Right lobe of liver (tissue), 6 donors: ENCODE results near the gene MACROD1. TPM values are rescaled to one million over a fixed set of nuclear protein-coding genes. Genes with fewer than 3 reads are reported as not detected.
"Not testable (repeated sequence)": the region's sequence is repeated elsewhere in the genome, so short reads cannot be mapped to it uniquely, and the experiment has no call there.

Experiments used
- ATAC-seq, 4 donors: fragments of 200-7000 bp; cut with Tn5 transposase; one replicate each; pipeline ENCODE4 v1.9.1; 2020; ENCODE audit warnings: mild to moderate bottlenecking in 4 of 4, moderate library complexity in 4 of 4
- DNase-seq, 3 donors: peaks; one replicate each; pipeline ENCODE4 v3.0.0-alpha.2; 2020
- H3K27ac ChIP-seq, 3 donors: fragments of 200-600 bp; one replicate each; pipeline ENCODE4 v1.8.0; 2022
- H3K27me3 ChIP-seq, 2 donors: fragments of 200-600 bp; one replicate each; pipeline ENCODE4 v1.8.0; 2022
- H3K36me3 ChIP-seq, 4 donors: fragments of 200-600 bp; sonication (generic) in 1 of 4; one replicate each; pipeline versions ENCODE4 v1.5.1 to v1.8.0; 2017 to 2022; ENCODE audit warnings: control low read depth in 1 of 4
- H3K4me1 ChIP-seq, 4 donors: fragments of 200-600 bp; sonication (generic) in 1 of 4; one replicate each; pipeline versions ENCODE4 v1.5.1 to v1.8.0; 2017 to 2022; ENCODE audit warnings: control low read depth in 1 of 4
- H3K4me3 ChIP-seq, 3 donors: fragments of 200-600 bp; one replicate each; pipeline ENCODE4 v1.8.0; 2022
- H3K9me3 ChIP-seq, 4 donors: fragments of 200-600 bp; sonication (generic) in 1 of 4; one replicate each; pipeline versions ENCODE4 v1.5.1 to v1.8.0; 2017 to 2022; ENCODE audit warnings: control low read depth in 1 of 4
- CTCF ChIP-seq, 4 donors: fragments of 200-600 bp in 3 of 4; fragments of 450-650 bp in 1 of 4; IDR thresholded peaks; one replicate each; pipeline versions ENCODE4 v1.5.1 to v1.8.0; 2016 to 2022; ENCODE audit warnings: antibody characterized with exemption in 4 of 4, mild to moderate bottlenecking in 2 of 4
- POLR2A ChIP-seq: fragments of 450-650 bp; IDR thresholded peaks from one replicate; pipeline ENCODE4 v1.6.1; 2017; ENCODE audit warnings: antibody characterized with exemption, mild to moderate bottlenecking
- whole genome bisulfite sequencing: methylation state at CpG from one replicate; pipeline ENCODE4 v1.1.6; 2018; ENCODE audit warnings: low coverage, low lambda C conversion rate; ENCODE audit not compliant: insufficient coverage; ENCODE audit errors: missing lambda C conversion rate; 5-methylcytosine and 5-hydroxymethylcytosine counted together
- intact Hi-C, 2 donors: fragments of 100-400 bp; cut with DNase I; formaldehyde crosslinking; loops; one replicate each; pipeline versions ENCODE4 v1.11.2 to v1.14.1; 2022
- total RNA-seq, 6 experiments: library from RNA; depleted of rRNA in 2 of 6; stranded (reverse); fragments of >200 nt in 2 of 6; fragmentation: NEBNext Ultra II Directional in 3 of 6; extraction: Animal tissue kit (Norgen Biotek cat#: 25700) in 3 of 6; gene quantifications; one replicate each; pipeline versions ENCODE4 v1.1.0 to v1.2.4, GENCODE V29; 2016 to 2023
- donor health status: DM: no; HTN: yes; CAD: no.
- donor health status: DM: no; HTN: no; CAD: no.
- donor health status: DM: no; HTN: no; CAD: no.
- donor health status: DM: no; HTN: yes; CAD: no.
- donor health status: DM: no; HTN: yes; CAD: no.

MACROD1 gene
- total RNA-seq, 6 experiments from 2014 or later, result 12.3 to 219 (median 27.8) TPM

DNA sequence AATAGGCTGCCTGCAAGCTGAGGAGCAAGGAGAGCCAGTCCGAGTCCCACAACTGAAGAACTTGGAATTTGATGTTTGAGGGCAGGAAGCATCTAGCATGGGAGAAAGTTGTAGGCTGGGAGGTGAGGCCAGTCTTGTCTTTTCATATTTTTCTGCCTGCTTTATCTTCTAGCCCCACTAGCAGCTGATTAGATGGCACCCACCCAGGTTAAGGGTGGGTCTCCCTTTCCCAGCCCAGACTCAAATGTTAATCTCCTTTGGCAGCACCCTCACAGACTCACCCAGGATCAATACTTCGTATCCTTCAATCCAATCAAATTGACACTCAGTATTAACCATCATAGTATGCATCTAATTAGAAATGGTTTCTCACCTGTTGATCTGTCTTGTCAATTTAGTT, 196.5 kb downstream of the MACROD1 start:
- Histone ChIP-seq H3K4me3 (no peak overlapping the region), H3K4me1 (no peaks in the 10 kb centered on the region), H3K36me3 (no peaks in the 10 kb centered on the region), H3K27me3 (no peaks in the 10 kb centered on the region), H3K9me3 (no peaks in the 10 kb centered on the region), H3K27ac (no peak overlapping the region)
- WGBS, result 60% methylated on average over 2 of the region's 2 CpGs
- ATAC-seq, result no peak
- TF ChIP-seq CTCF (IDR thresholded peaks at IDR 0.05) (no peak), POLR2A (no peak)
- no peak for DNase-seq
- intact Hi-C loops, result no loop called here

DNA sequence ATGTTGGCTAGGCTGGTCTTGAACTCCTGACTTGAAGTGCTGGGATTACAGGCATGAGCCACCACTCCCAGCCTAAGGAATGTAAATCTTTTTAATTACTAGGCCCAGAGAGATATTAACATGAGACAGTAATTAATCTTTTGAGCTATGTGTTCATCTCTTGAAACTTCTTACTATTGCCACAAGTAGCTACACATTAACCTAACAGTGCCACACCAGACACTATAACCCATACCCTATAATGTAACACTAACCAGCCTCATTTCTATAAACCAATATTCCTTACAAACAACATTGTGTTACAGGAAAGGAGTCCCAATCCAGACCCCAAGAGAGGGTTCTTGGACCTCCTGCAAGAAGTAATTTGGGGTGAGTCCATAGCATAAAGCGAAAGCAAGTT, 199.5 kb downstream of the MACROD1 start:
- TF ChIP-seq CTCF (IDR thresholded peaks at IDR 0.05) (no peak), POLR2A (no peak)
- Histone ChIP-seq H3K36me3 (no peaks in the 10 kb centered on the region), H3K27me3 (no peaks in the 10 kb centered on the region), H3K4me3 (no peak overlapping the region), H3K27ac (no peak overlapping the region), H3K9me3 (no peaks in the 10 kb centered on the region), H3K4me1 (no peaks in the 10 kb centered on the region)
- no peak for ATAC-seq
- intact Hi-C loops, result no loop called here
- no peak for DNase-seq
- WGBS, result 90% methylated on average over 1 of the region's 1 CpG

- WGBS, result 100% methylated on average over 4 of the region's 4 CpGs
- H3K4me3 ChIP-seq, ATAC-seq, DNase-seq, H3K4me1 ChIP-seq, H3K27me3 ChIP-seq, H3K9me3 ChIP-seq, H3K36me3 ChIP-seq, H3K27ac ChIP-seq, intact Hi-C loops: not testable (repeated sequence)
Measured at GRCh38 chr11:63963895-63964294, 202.0 kb downstream of the MACROD1 start.

GRCh38 chr11:63961608-63962412, 204.1 kb downstream of the MACROD1 start:
- peak in 3 of 4 donors; percentile 16 to 44 (median 33) for ATAC-seq
- Histone ChIP-seq H3K27ac (no peak overlapping the region), H3K9me3 (no peaks in the 10 kb centered on the region), H3K4me3 (no peak overlapping the region), H3K27me3 (no peaks in the 10 kb centered on the region), H3K36me3 (no peaks in the 10 kb centered on the region), H3K4me1 (no peaks in the 10 kb centered on the region)
- no peak for DNase-seq
- WGBS, result 53% methylated on average over 6 of the region's 19 CpGs
- TF ChIP-seq POLR2A (no peak), CTCF (IDR thresholded peaks at IDR 0.05) (no peak)
- intact Hi-C loops, result no loop called here

DNA sequence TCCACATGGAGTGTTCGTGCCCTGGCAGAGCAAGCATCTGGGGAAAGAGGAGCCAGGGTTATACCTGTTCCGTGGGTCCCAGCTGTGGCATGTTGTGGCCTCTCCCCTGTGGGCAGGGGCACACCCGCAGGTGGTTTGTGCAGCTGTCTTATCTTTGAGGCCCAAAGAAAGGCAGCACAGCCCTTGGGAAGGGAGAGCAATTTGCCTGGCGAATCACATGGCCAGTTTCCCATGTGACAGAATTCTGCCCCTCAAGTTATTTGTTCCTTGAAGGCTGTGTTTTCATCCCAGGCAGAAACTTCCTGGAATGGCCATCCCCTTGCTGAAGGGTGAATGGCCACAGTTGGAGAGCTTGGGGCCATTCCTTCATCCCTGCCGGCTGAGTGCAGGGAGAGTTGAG, 207.9 kb downstream of the MACROD1 start:
- ATAC-seq (no peak), DNase-seq (no peak)
- Histone ChIP-seq H3K4me3 (no peak overlapping the region), H3K36me3 (peaks cover 0 to 5% (median 0%) of the 10 kb centered on the region in 4 donors), H3K27me3 (no peaks in the 10 kb centered on the region), H3K4me1 (no peaks in the 10 kb centered on the region), H3K27ac (no peak overlapping the region), H3K9me3 (no peaks in the 10 kb centered on the region)
- 100% methylated on average over 1 of the region's 5 CpGs for WGBS
- intact Hi-C loops, result no loop called here
- TF ChIP-seq CTCF (IDR thresholded peaks at IDR 0.05) (no peak), POLR2A (no peak)
